HFFc6 (cell line): ENCODE data around the gene CRHR1. TPM values are rescaled to one million over a fixed set of nuclear protein-coding genes. Genes with fewer than 3 reads are reported as not detected.

Source experiments
- DNase-seq: peaks from one replicate; pipeline ENCODE4 v3.0.0-alpha.2; 2018
- H3K27ac Mint-ChIP-seq: 2 replicates; pipeline ENCODE4 v1.8.0; 2020; ENCODE audit warnings: mild to moderate bottlenecking, mixed read lengths
- H3K27me3 Mint-ChIP-seq: 2 replicates; pipeline ENCODE4 v1.8.0; 2021; ENCODE audit warnings: mild to moderate bottlenecking, moderate library complexity, mixed read lengths; ENCODE audit not compliant: insufficient read depth
- H3K36me3 Mint-ChIP-seq: 2 replicates; pipeline ENCODE4 v1.8.0; 2021; ENCODE audit warnings: low read depth, mixed read lengths
- H3K4me1 Mint-ChIP-seq: 2 replicates; pipeline ENCODE4 v1.8.0; 2020; ENCODE audit warnings: low read depth, mixed read lengths
- H3K4me3 Mint-ChIP-seq: 2 replicates; pipeline ENCODE4 v1.8.0; 2020; ENCODE audit warnings: mild to moderate bottlenecking, moderate library complexity, mixed read lengths
- H3K9me3 Mint-ChIP-seq: 2 replicates; pipeline ENCODE4 v1.8.0; 2020; ENCODE audit warnings: mild to moderate bottlenecking, mixed read lengths
- CTCF ChIP-seq: fragments of 200-600 bp; sonication (generic); IDR thresholded peaks from 2 replicates; pipeline ENCODE4 v1.5.0; 2021; ENCODE audit warnings: antibody characterized with exemption, mild to moderate bottlenecking
- total RNA-seq, 6 experiments: library from RNA; stranded (reverse); fragmentation: NEBNext Ultra II Directional; extraction: Animal tissue kit (Norgen Biotek cat#: 25700); gene quantifications; 2 replicates in 1 of 6; 3 replicates in 5 of 6; pipeline ENCODE4 v1.2.3, GENCODE V29; 2021

Gene CRHR1
- total RNA-seq, 6 experiments from 2014 or later, result not detected

GRCh38 chr17:45786349-45786748 is 2.2 kb downstream of the CRHR1 start:
- H3K4me1 Mint-ChIP-seq, result no peaks in the 10 kb centered on the region
- peaks cover 57% of the 10 kb centered on the region for H3K27me3 Mint-ChIP-seq
- DNase-seq, result no peak
- no peak overlapping the region for H3K27ac Mint-ChIP-seq
- no peaks in the 10 kb centered on the region for H3K36me3 Mint-ChIP-seq
- H3K9me3 Mint-ChIP-seq, result no peaks in the 10 kb centered on the region
- no peak overlapping the region for H3K4me3 Mint-ChIP-seq
- no peak for TF ChIP-seq CTCF

GRCh38 chr17:45787044-45787443 is 2.9 kb downstream of the CRHR1 start:
- H3K36me3 Mint-ChIP-seq, result no peaks in the 10 kb centered on the region
- no peaks in the 10 kb centered on the region for H3K4me1 Mint-ChIP-seq
- H3K27ac Mint-ChIP-seq, result no peak overlapping the region
- H3K27me3 Mint-ChIP-seq, result peaks cover 50% of the 10 kb centered on the region
- no peak overlapping the region for H3K4me3 Mint-ChIP-seq
- DNase-seq, result no peak
- H3K9me3 Mint-ChIP-seq, result no peaks in the 10 kb centered on the region
- TF ChIP-seq CTCF, result no peak

GRCh38 chr17:45787656-45788055 is 3.5 kb downstream of the CRHR1 start:
- Mint-ChIP-seq H3K27ac (no peak overlapping the region), H3K9me3 (no peaks in the 10 kb centered on the region), H3K36me3 (no peaks in the 10 kb centered on the region), H3K27me3 (peaks cover 49% of the 10 kb centered on the region), H3K4me1 (no peaks in the 10 kb centered on the region), H3K4me3 (no peak overlapping the region)
- DNase-seq, result no peak
- no peak for TF ChIP-seq CTCF

- no peak for DNase-seq
- H3K4me1 Mint-ChIP-seq, result no peaks in the 10 kb centered on the region
- peaks cover 49% of the 10 kb centered on the region for H3K27me3 Mint-ChIP-seq
Observed at GRCh38 chr17:45788057-45788456, 3.9 kb downstream of the CRHR1 start.

GRCh38 chr17:45789874-45790273 is 5.8 kb downstream of the CRHR1 start:
- DNase-seq, result no peak
- Mint-ChIP-seq H3K4me1 (no peaks in the 10 kb centered on the region), H3K9me3 (no peaks in the 10 kb centered on the region), H3K36me3 (no peaks in the 10 kb centered on the region), H3K27me3 (peaks cover 53% of the 10 kb centered on the region), H3K27ac (no peak overlapping the region), H3K4me3 (no peak overlapping the region)
- TF ChIP-seq CTCF, result no peak

More at GRCh38 chr17:45788057-45788456, 3.9 kb downstream of the CRHR1 start:
- no peaks in the 10 kb centered on the region for H3K9me3 Mint-ChIP-seq
- no peak overlapping the region for H3K4me3 Mint-ChIP-seq
- H3K36me3 Mint-ChIP-seq, result no peaks in the 10 kb centered on the region
- no peak overlapping the region for H3K27ac Mint-ChIP-seq
- no peak for TF ChIP-seq CTCF

GRCh38 chr17:45790296-45790922 is 6.3 kb downstream of the CRHR1 start:
- Mint-ChIP-seq H3K4me3 (no peak overlapping the region), H3K9me3 (no peaks in the 10 kb centered on the region), H3K27ac (no peak overlapping the region), H3K27me3 (peaks cover 55% of the 10 kb centered on the region), H3K36me3 (no peaks in the 10 kb centered on the region), H3K4me1 (no peaks in the 10 kb centered on the region)
- no peak for DNase-seq
- no peak for TF ChIP-seq CTCF
